ENCODE data around the gene DSCAML1.

The DSCAML1 gene

GRCh38 chr11:117684111-117684510, 112.9 kb downstream of the DSCAML1 start:
- ChIA-PET POLR2A (no interaction called here), CTCF (no interaction called here)
- TF ChIP-seq ARNT (IDR thresholded peaks at IDR 0.05) (no peak), ELF4 (IDR thresholded peaks at IDR 0.05) (no peak), TARDBP (IDR thresholded peaks at IDR 0.05) (no peak), FOXM1 (IDR thresholded peaks at IDR 0.05; ENCODE audit: borderline replicate concordance) (no peak), LEF1 (IDR thresholded peaks at IDR 0.05; ENCODE audit: borderline replicate concordance) (no peak), HDGF (IDR thresholded peaks at IDR 0.05; ENCODE audit: borderline replicate concordance) (no peak), PKNOX1 (IDR thresholded peaks at IDR 0.05) (no peak), FOXK2 (IDR thresholded peaks at IDR 0.05) (no peak), L3MBTL2 (conservative IDR thresholded peaks at IDR 0.05) (no peak), FOXA1 (IDR thresholded peaks at IDR 0.05) (no peak), SP1 (IDR thresholded peaks at IDR 0.05) (no peak), CTBP1 (IDR thresholded peaks at IDR 0.05; ENCODE audit: borderline replicate concordance) (no peak), ZNF384 (IDR thresholded peaks at IDR 0.05) (no peak)
- DNase-seq (ENCODE audit: extremely low spot score) = no peak

GRCh38 chr11:117681438-117681837, 115.6 kb downstream of the DSCAML1 start:
- no peak for TF ChIP-seq L3MBTL2 (conservative IDR thresholded peaks at IDR 0.05)
- DNase-seq (ENCODE audit: extremely low spot score) = no peak
- ChIA-PET CTCF (no interaction called here), POLR2A (no interaction called here)

- ChIA-PET CTCF (no interaction called here), POLR2A (no interaction called here)
- DNase-seq (ENCODE audit: extremely low spot score) = no peak
- no peak for TF ChIP-seq ELF4 (IDR thresholded peaks at IDR 0.05)
- TF ChIP-seq HDGF (IDR thresholded peaks at IDR 0.05; ENCODE audit: borderline replicate concordance) = no peak
- no peak for TF ChIP-seq ZNF384 (IDR thresholded peaks at IDR 0.05)
- no peak for TF ChIP-seq LEF1 (IDR thresholded peaks at IDR 0.05; ENCODE audit: borderline replicate concordance)
- no peak for TF ChIP-seq FOXK2 (IDR thresholded peaks at IDR 0.05)
- no peak for TF ChIP-seq NFRKB (IDR thresholded peaks at IDR 0.05)
- TF ChIP-seq L3MBTL2 (conservative IDR thresholded peaks at IDR 0.05) = no peak
- TF ChIP-seq FOXM1 (IDR thresholded peaks at IDR 0.05; ENCODE audit: borderline replicate concordance) = no peak
Observed at GRCh38 chr11:117679461-117679860, 117.6 kb downstream of the DSCAML1 start.

GRCh38 chr11:117678658-117679406, 118.2 kb downstream of the DSCAML1 start:
- POLR2A ChIA-PET = no interaction called here
- DNase-seq (ENCODE audit: extremely low spot score) = no peak

GRCh38 chr11:117677729-117678310, 119.2 kb downstream of the DSCAML1 start:
- no peak for DNase-seq (ENCODE audit: extremely low spot score)
- TF ChIP-seq ZNF384 (IDR thresholded peaks at IDR 0.05) (no peak), TARDBP (IDR thresholded peaks at IDR 0.05) (no peak), ARNT (IDR thresholded peaks at IDR 0.05) (no peak), LEF1 (IDR thresholded peaks at IDR 0.05; ENCODE audit: borderline replicate concordance) (no peak), FOXK2 (IDR thresholded peaks at IDR 0.05) (no peak), HDGF (IDR thresholded peaks at IDR 0.05; ENCODE audit: borderline replicate concordance) (no peak), PKNOX1 (IDR thresholded peaks at IDR 0.05) (no peak), CTBP1 (IDR thresholded peaks at IDR 0.05; ENCODE audit: borderline replicate concordance) (no peak)
- ChIA-PET POLR2A (no interaction called here), CTCF (no interaction called here)

More at GRCh38 chr11:117678658-117679406, 118.2 kb downstream of the DSCAML1 start:
- TF ChIP-seq CTBP1 (IDR thresholded peaks at IDR 0.05; ENCODE audit: borderline replicate concordance) = no peak
- TF ChIP-seq ARNT (IDR thresholded peaks at IDR 0.05) = no peak
- TF ChIP-seq HDGF (IDR thresholded peaks at IDR 0.05; ENCODE audit: borderline replicate concordance) = no peak
- no peak for TF ChIP-seq SUZ12 (IDR thresholded peaks at IDR 0.05)
- TF ChIP-seq ZNF384 (IDR thresholded peaks at IDR 0.05) = no peak
- CTCF ChIA-PET = no interaction called here

- ChIA-PET POLR2A (no interaction called here), CTCF (no interaction called here)
- no peak for DNase-seq (ENCODE audit: extremely low spot score)
- TF ChIP-seq CTBP1 (IDR thresholded peaks at IDR 0.05; ENCODE audit: borderline replicate concordance) (no peak), L3MBTL2 (conservative IDR thresholded peaks at IDR 0.05) (no peak), LEF1 (IDR thresholded peaks at IDR 0.05; ENCODE audit: borderline replicate concordance) (no peak)
Observed at GRCh38 chr11:117676501-117676900, 120.5 kb downstream of the DSCAML1 start.

- TF ChIP-seq NFRKB (IDR thresholded peaks at IDR 0.05) (no peak), FOXM1 (IDR thresholded peaks at IDR 0.05; ENCODE audit: borderline replicate concordance) (no peak), CTBP1 (IDR thresholded peaks at IDR 0.05; ENCODE audit: borderline replicate concordance) (no peak), SUZ12 (IDR thresholded peaks at IDR 0.05) (no peak), ELF4 (IDR thresholded peaks at IDR 0.05) (no peak), FOXA1 (IDR thresholded peaks at IDR 0.05) (no peak), L3MBTL2 (conservative IDR thresholded peaks at IDR 0.05) (no peak), ARNT (IDR thresholded peaks at IDR 0.05) (no peak), FOXK2 (IDR thresholded peaks at IDR 0.05) (no peak), LEF1 (IDR thresholded peaks at IDR 0.05; ENCODE audit: borderline replicate concordance) (no peak), SP1 (IDR thresholded peaks at IDR 0.05) (no peak), HDGF (IDR thresholded peaks at IDR 0.05; ENCODE audit: borderline replicate concordance) (no peak), BHLHE40 (IDR thresholded peaks at IDR 0.05; ENCODE audit: borderline replicate concordance) (no peak), TARDBP (IDR thresholded peaks at IDR 0.05) (no peak), PKNOX1 (IDR thresholded peaks at IDR 0.05) (no peak), ZNF384 (IDR thresholded peaks at IDR 0.05) (no peak)
- ChIA-PET CTCF (no interaction called here), POLR2A (no interaction called here)
- no peak for DNase-seq (ENCODE audit: extremely low spot score)
Observed at GRCh38 chr11:117673602-117674001, 123.4 kb downstream of the DSCAML1 start.
